ENCODE results near the gene POTEB3. TPM values are rescaled to one million over a fixed set of nuclear protein-coding genes. Genes with fewer than 3 reads are reported as not detected.

The POTEB3 gene
- total RNA-seq, 120 experiments from 2014 or later = 0.18 to 0.35 (median 0.22) TPM; not detected in 116

Small RNA genes within 50 kb of the gene (microRNA-seq; reads per million reads assigned to microRNA genes)
- 0 reads per million in 43 experiments for gene MIR3118-3

Measured in dorsolateral prefrontal cortex (tissue), 118 donors.